Right ventricle myocardium superior (tissue), 1 donor: ENCODE data around the gene PPCS. TPM values are rescaled to one million over a fixed set of nuclear protein-coding genes. Genes with fewer than 3 reads are reported as not detected.
A peak's percentile ranks its signal among the peaks of the same experiment; 100 is the strongest.

Experiments used
- ATAC-seq: fragments of 200-7000 bp; cut with Tn5 transposase; one replicate; pipeline ENCODE4 v1.9.1; 2020; ENCODE audit warnings: mild to moderate bottlenecking; ENCODE audit not compliant: poor library complexity
- DNase-seq: peaks from one replicate; pipeline ENCODE4 v3.0.0-alpha.2; 2020
- intact Hi-C: fragments of 100-400 bp; cut with DNase I; formaldehyde crosslinking; loops from one replicate; pipeline ENCODE4 v1.11.2; 2022
- long read RNA-seq: library from polyadenylated mRNA; unstranded; transcript quantifications from one replicate; pipeline ENCODE4 v2.0.0, GENCODE V29; 2021
- total RNA-seq: library from RNA; stranded (reverse); fragmentation: NEBNext Ultra II Directional; extraction: Animal tissue kit (Norgen Biotek cat#: 25700); gene quantifications from one replicate; pipeline ENCODE4 v1.2.1, GENCODE V29; 2021
- donor health status: DM: no; HTN: yes; CAD: no; lungs with severe emphysema.

PPCS gene
- total RNA-seq, result 30.2 TPM
- long read RNA-seq, transcript PPCS-203 (3 exons, 1,431 nt), result major isoform, 55 of 66 reads
- long read RNA-seq, transcript PPCS-201 (3 exons, 984 nt), result minor isoform, 7 of 66 reads
- long read RNA-seq, partial matches to known transcripts, result 1 of 66 reads
- long read RNA-seq, other reads (novel, unspliced or antisense), result 3 of 66 reads

GRCh38 chr1:42456010-42456753, at the start of gene PPCS, which contains the start of gene ZMYND12:
Gene PPCS, plus strand, starts transcription at chr1:42456543. Its CDS starts 23 bp downstream, at chr1:42456566.
Gene ZMYND12, minus strand, starts transcription at chr1:42456022. Its CDS starts 25 bp downstream, at chr1:42455997.
- intact Hi-C loops, result no loop called here
- ATAC-seq (peak; percentile 98), DNase-seq (peak; percentile 93)

GRCh38 chr1:42414551-42415496, 41.5 kb upstream of the PPCS start:
- DNase-seq (no peak), ATAC-seq (no peak)
- intact Hi-C loops, result no loop called here

- peak; percentile 52 for ATAC-seq
- DNase-seq, result no peak
- intact Hi-C loops, result no loop called here
These were observed 39.2 kb upstream of the PPCS start for GRCh38 chr1:42417166-42417565.

- DNase-seq, result no peak
- ATAC-seq, result no peak
- intact Hi-C loops, result no loop called here
These were observed 37.8 kb upstream of the PPCS start for GRCh38 chr1:42418516-42418915.

GRCh38 chr1:42419126-42419821, 37.1 kb upstream of the PPCS start:
- peak; percentile 85 for ATAC-seq
- intact Hi-C loops, result no loop called here
- peak; percentile 71 for DNase-seq

GRCh38 chr1:42420121-42420520, 36.2 kb upstream of the PPCS start:
- DNase-seq, result no peak
- intact Hi-C loops, result no loop called here
- ATAC-seq, result no peak

GRCh38 chr1:42420911-42421585, 35.3 kb upstream of the PPCS start:
- intact Hi-C loops, result no loop called here

GRCh38 chr1:42422737-42423136, 33.6 kb upstream of the PPCS start:
- intact Hi-C loops, result no loop called here
- ATAC-seq (no peak), DNase-seq (no peak)

More at GRCh38 chr1:42420911-42421585, 35.3 kb upstream of the PPCS start:
- DNase-seq (peak; percentile 54), ATAC-seq (peak; percentile 63)

- intact Hi-C loops, result no loop called here
- DNase-seq (no peak), ATAC-seq (no peak)
These were observed 32.7 kb upstream of the PPCS start for GRCh38 chr1:42423681-42424080.

GRCh38 chr1:42424201-42424600, 32.1 kb upstream of the PPCS start:
- ATAC-seq (no peak), DNase-seq (no peak)
- intact Hi-C loops, result no loop called here

GRCh38 chr1:42427240-42427639, 29.1 kb upstream of the PPCS start:
- DNase-seq, result no peak
- no peak for ATAC-seq
- intact Hi-C loops, result no loop called here

GRCh38 chr1:42429603-42430002, 26.7 kb upstream of the PPCS start:
- intact Hi-C loops, result no loop called here
- ATAC-seq (no peak), DNase-seq (no peak)

GRCh38 chr1:42430286-42431135, 25.8 kb upstream of the PPCS start:
- ATAC-seq (no peak), DNase-seq (no peak)
- intact Hi-C loops, result no loop called here

- intact Hi-C loops, result no loop called here
- no peak for ATAC-seq
These were observed 24.8 kb upstream of the PPCS start for GRCh38 chr1:42431514-42431913.

GRCh38 chr1:42432714-42433113, 23.6 kb upstream of the PPCS start:
- intact Hi-C loops, result no loop called here
- ATAC-seq, result no peak

More at GRCh38 chr1:42431514-42431913, 24.8 kb upstream of the PPCS start:
- DNase-seq, result no peak

GRCh38 chr1:42433369-42433768, 23.0 kb upstream of the PPCS start:
- intact Hi-C loops, result no loop called here
- no peak for DNase-seq
- no peak for ATAC-seq

More at GRCh38 chr1:42432714-42433113, 23.6 kb upstream of the PPCS start:
- DNase-seq, result no peak

GRCh38 chr1:42434340-42434739, 22.0 kb upstream of the PPCS start:
- intact Hi-C loops, result no loop called here
- DNase-seq (no peak), ATAC-seq (no peak)
